Measurements from ENCODE around the gene SORCS2.

DNA sequence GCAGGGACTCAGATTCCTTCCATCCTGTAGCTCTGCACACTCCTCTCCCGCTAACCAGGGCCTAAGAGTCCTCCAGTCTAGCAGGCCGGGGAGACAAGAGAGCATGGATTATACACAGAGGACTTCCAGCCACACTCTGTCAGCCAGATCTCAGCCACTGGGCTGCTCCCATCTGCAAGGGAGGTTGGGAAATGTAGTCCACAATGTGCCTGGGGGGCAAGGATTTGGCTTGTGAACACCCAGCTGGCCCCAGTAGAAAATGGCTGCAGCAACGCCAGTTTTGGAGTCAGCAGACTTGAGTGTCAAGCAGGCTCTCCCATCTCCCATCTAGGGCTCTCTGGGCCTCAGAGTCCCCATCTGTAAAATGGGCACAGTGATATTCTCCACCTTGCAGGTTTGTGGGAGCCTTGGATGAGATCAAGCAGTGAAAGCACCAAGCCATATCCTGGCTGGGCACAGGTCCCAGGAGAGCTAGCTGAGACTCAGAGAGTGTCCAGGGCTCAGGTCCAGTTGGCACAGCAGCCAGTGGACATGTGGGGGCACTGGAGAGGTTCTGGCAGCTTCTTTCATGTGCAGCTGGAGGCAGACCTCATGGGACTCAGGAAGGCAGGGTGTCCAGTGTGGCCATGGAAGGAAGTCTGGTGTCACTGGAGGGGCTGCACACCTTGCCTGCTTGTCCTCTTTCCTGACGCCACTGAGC, 227.8 kb downstream of the SORCS2 start:
- TF ChIP-seq, protein P1, sequence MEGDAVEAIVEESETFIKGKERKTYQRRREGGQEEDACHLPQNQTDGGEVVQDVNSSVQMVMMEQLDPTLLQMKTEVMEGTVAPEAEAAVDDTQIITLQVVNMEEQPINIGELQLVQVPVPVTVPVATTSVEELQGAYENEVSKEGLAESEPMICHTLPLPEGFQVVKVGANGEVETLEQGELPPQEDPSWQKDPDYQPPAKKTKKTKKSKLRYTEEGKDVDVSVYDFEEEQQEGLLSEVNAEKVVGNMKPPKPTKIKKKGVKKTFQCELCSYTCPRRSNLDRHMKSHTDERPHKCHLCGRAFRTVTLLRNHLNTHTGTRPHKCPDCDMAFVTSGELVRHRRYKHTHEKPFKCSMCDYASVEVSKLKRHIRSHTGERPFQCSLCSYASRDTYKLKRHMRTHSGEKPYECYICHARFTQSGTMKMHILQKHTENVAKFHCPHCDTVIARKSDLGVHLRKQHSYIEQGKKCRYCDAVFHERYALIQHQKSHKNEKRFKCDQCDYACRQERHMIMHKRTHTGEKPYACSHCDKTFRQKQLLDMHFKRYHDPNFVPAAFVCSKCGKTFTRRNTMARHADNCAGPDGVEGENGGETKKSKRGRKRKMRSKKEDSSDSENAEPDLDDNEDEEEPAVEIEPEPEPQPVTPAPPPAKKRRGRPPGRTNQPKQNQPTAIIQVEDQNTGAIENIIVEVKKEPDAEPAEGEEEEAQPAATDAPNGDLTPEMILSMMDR (IDR thresholded peaks at IDR 0.05; ENCODE audit: control extremely low read depth in 1 of 3, insufficient read depth in 1 of 3, low read depth in 1 of 3, low read length in 3 of 3) = no peak
- TF ChIP-seq TAF1 (IDR thresholded peaks at IDR 0.05; ENCODE audit: low read depth, low read length) = no peak
- TF ChIP-seq SUZ12 (IDR thresholded peaks at IDR 0.05; ENCODE audit: low read length) = no peak
- no peak for TF ChIP-seq ATF3 (IDR thresholded peaks at IDR 0.05; ENCODE audit: insufficient read depth, low read depth, low read length)
- no peak for TF ChIP-seq SIN3A (conservative IDR thresholded peaks at IDR 0.05 in 1 of 2, IDR thresholded peaks at IDR 0.05 in 1 of 2; ENCODE audit: low read depth in 1 of 2, low read length in 2 of 2)
